CD8-positive, alpha-beta memory T cell (primary cell): Measurements from ENCODE around the gene STK33. TPM values are rescaled to one million over a fixed set of nuclear protein-coding genes. Genes with fewer than 3 reads are reported as not detected.

ENCODE experiments used
- CTCF ChIA-PET: fragments of 350-600 bp; sonication (Branson Sonifier 250); formaldehyde crosslinking; loops from one replicate; lab custom pipeline; 2021; ENCODE audit warnings: antibody characterized with exemption; lab: Charles Lee
- POLR2A ChIA-PET: fragments of 350-600 bp; sonication (Branson Sonifier 250); formaldehyde crosslinking; loops from one replicate; lab custom pipeline; 2021; ENCODE audit warnings: antibody characterized with exemption; lab: Charles Lee
- DNase-seq, 5 donors: peaks; one replicate each; pipeline versions ENCODE4 v3.0.0 to v3.0.0-alpha.2; 2020 to 2022; ENCODE audit warnings: mixed read lengths in 1 of 5
- H3K27ac ChIP-seq: one replicate; pipeline ENCODE4 v1.7.0; 2013; ENCODE audit warnings: low read depth, mild to moderate bottlenecking, low read length, moderate library complexity
- H3K27me3 ChIP-seq: 2 replicates; pipeline ENCODE4 v1.7.0; 2013; ENCODE audit warnings: low read length, mild to moderate bottlenecking; ENCODE audit not compliant: insufficient read depth, poor library complexity, severe bottlenecking
- H3K36me3 ChIP-seq: 2 replicates; pipeline ENCODE4 v1.7.0; 2013; ENCODE audit warnings: mild to moderate bottlenecking, low read length, moderate library complexity; ENCODE audit not compliant: insufficient read depth
- H3K4me1 ChIP-seq: 2 replicates; pipeline ENCODE4 v1.7.0; 2013; ENCODE audit warnings: mild to moderate bottlenecking, low read length, moderate library complexity; ENCODE audit not compliant: insufficient read depth
- H3K4me3 ChIP-seq: 2 replicates; pipeline ENCODE4 v1.7.0; 2013; ENCODE audit warnings: mild to moderate bottlenecking, low read length
- H3K9me3 ChIP-seq: 2 replicates; pipeline ENCODE4 v1.7.0; 2013; ENCODE audit warnings: mild to moderate bottlenecking, low read length
- H3K27ac Mint-ChIP-seq, 8 donors: one replicate each; pipeline ENCODE4 v1.8.0; 2020 to 2021; ENCODE audit warnings: mixed read lengths in 8 of 8, mild to moderate bottlenecking in 6 of 8, inconsistent platforms in 3 of 8, moderate library complexity in 3 of 8
- H3K27me3 Mint-ChIP-seq, 2 donors: one replicate each; pipeline ENCODE4 v1.8.0; 2020 to 2021; ENCODE audit warnings: mixed read lengths in 2 of 2, mild to moderate bottlenecking in 1 of 2, moderate library complexity in 1 of 2
- H3K36me3 Mint-ChIP-seq, 3 donors: one replicate each; pipeline ENCODE4 v1.8.0; 2020 to 2021; ENCODE audit warnings: mixed read lengths in 3 of 3, inconsistent platforms in 1 of 3, mild to moderate bottlenecking in 1 of 3
- H3K4me1 Mint-ChIP-seq, 3 donors: one replicate each; pipeline ENCODE4 v1.8.0; 2020 to 2021; ENCODE audit warnings: mixed read lengths in 3 of 3, inconsistent platforms in 1 of 3, mild to moderate bottlenecking in 1 of 3
- H3K4me3 Mint-ChIP-seq, 7 donors: one replicate each; pipeline ENCODE4 v1.8.0; 2020 to 2021; ENCODE audit warnings: mixed read lengths in 7 of 7, mild to moderate bottlenecking in 6 of 7, moderate library complexity in 4 of 7, inconsistent platforms in 2 of 7
- H3K9me3 Mint-ChIP-seq, 5 donors: one replicate each; pipeline ENCODE4 v1.8.0; 2020 to 2022; ENCODE audit warnings: mixed read lengths in 5 of 5, mild to moderate bottlenecking in 3 of 5, moderate library complexity in 2 of 5, inconsistent platforms in 1 of 5
- polyA plus RNA-seq: library from polyadenylated mRNA; unstranded; fragments of 300-500 nt; fragmentation: Illumina TruSeq; gene quantifications from one replicate; pipeline ENCODE4 v1.2.3, GENCODE V29; 2021
- total RNA-seq, 2 experiments: library from RNA; stranded (reverse); gene quantifications; one replicate each; pipeline ENCODE4 v1.2.3, GENCODE V29; 2021

STK33 gene
- total and polyA plus RNA-seq, 3 experiments from 2014 or later = 1.5 to 3.4 (median 2.5) TPM

GRCh38 chr11:8584082-8584481 is 9.9 kb downstream of the STK33 start:
- no peak overlapping the region for H3K4me3 Mint-ChIP-seq
- no peaks in the 10 kb centered on the region for H3K36me3 ChIP-seq
- POLR2A ChIA-PET = no interaction called here
- H3K4me1 Mint-ChIP-seq = no peaks in the 10 kb centered on the region
- H3K9me3 ChIP-seq = no peaks in the 10 kb centered on the region
- H3K27ac ChIP-seq = no peak overlapping the region
- peaks cover 4 to 13% (median 6%) of the 10 kb centered on the region in 5 donors for H3K9me3 Mint-ChIP-seq
- CTCF ChIA-PET = no interaction called here
- no peaks in the 10 kb centered on the region for H3K4me1 ChIP-seq
- H3K36me3 Mint-ChIP-seq = peaks cover 0 to 4% (median 0%) of the 10 kb centered on the region in 3 donors
- no peak overlapping the region for H3K27ac Mint-ChIP-seq
- peaks cover 14 to 49% of the 10 kb centered on the region in 2 donors for H3K27me3 Mint-ChIP-seq
- no peak overlapping the region for H3K4me3 ChIP-seq
- DNase-seq = no peak
- no peaks in the 10 kb centered on the region for H3K27me3 ChIP-seq

- Mint-ChIP-seq H3K4me1 (no peaks in the 10 kb centered on the region), H3K9me3 (peaks cover 2 to 9% (median 4%) of the 10 kb centered on the region in 5 donors), H3K27me3 (peaks cover 4 to 37% of the 10 kb centered on the region in 2 donors), H3K4me3 (no peak overlapping the region), H3K36me3 (peaks cover 0 to 2% (median 0%) of the 10 kb centered on the region in 3 donors), H3K27ac (no peak overlapping the region)
- DNase-seq = no peak
- Histone ChIP-seq H3K27ac (no peak overlapping the region), H3K4me1 (no peaks in the 10 kb centered on the region), H3K9me3 (no peaks in the 10 kb centered on the region), H3K4me3 (no peak overlapping the region), H3K36me3 (no peaks in the 10 kb centered on the region), H3K27me3 (no peaks in the 10 kb centered on the region)
- CTCF ChIA-PET = no interaction called here
- POLR2A ChIA-PET = no interaction called here
These were observed 12.7 kb downstream of the STK33 start for GRCh38 chr11:8581300-8581699.

GRCh38 chr11:8577791-8578581 is 16.0 kb downstream of the STK33 start:
- Histone ChIP-seq H3K4me1 (no peaks in the 10 kb centered on the region), H3K4me3 (no peak overlapping the region), H3K27ac (no peak overlapping the region), H3K36me3 (no peaks in the 10 kb centered on the region), H3K27me3 (no peaks in the 10 kb centered on the region), H3K9me3 (no peaks in the 10 kb centered on the region)
- H3K9me3 Mint-ChIP-seq = peaks cover 2 to 9% (median 4%) of the 10 kb centered on the region in 5 donors
- H3K36me3 Mint-ChIP-seq = no peaks in the 10 kb centered on the region
- H3K4me3 Mint-ChIP-seq = no peak overlapping the region
- no peak overlapping the region for H3K27ac Mint-ChIP-seq
- POLR2A ChIA-PET = no interaction called here
- H3K27me3 Mint-ChIP-seq = peaks cover 1 to 23% of the 10 kb centered on the region in 2 donors
- DNase-seq = no peak
- CTCF ChIA-PET = interaction anchor here (0.6 to 1.0 kb wide), 2 partner anchors 11 to 385 kb away, joined by 3 to 5 read pairs; no protein-coding TSS in a partner anchor
- H3K4me1 Mint-ChIP-seq = no peaks in the 10 kb centered on the region

GRCh38 chr11:8574798-8575197 is 19.2 kb downstream of the STK33 start:
- H3K27ac Mint-ChIP-seq = no peak overlapping the region

GRCh38 chr11:8573777-8574176 is 20.3 kb downstream of the STK33 start:
- no peak overlapping the region for H3K27ac Mint-ChIP-seq
- ChIA-PET POLR2A (no interaction called here), CTCF (no interaction called here)
- Histone ChIP-seq H3K9me3 (no peaks in the 10 kb centered on the region), H3K4me3 (no peak overlapping the region), H3K36me3 (no peaks in the 10 kb centered on the region), H3K4me1 (no peaks in the 10 kb centered on the region), H3K27me3 (no peaks in the 10 kb centered on the region), H3K27ac (no peak overlapping the region)
- H3K27me3 Mint-ChIP-seq = peaks cover 3 to 7% of the 10 kb centered on the region in 2 donors
- H3K4me1 Mint-ChIP-seq = no peaks in the 10 kb centered on the region
- no peak for DNase-seq
- no peaks in the 10 kb centered on the region for H3K36me3 Mint-ChIP-seq
- H3K9me3 Mint-ChIP-seq = peaks cover 0 to 6% (median 4%) of the 10 kb centered on the region in 5 donors
- no peak overlapping the region for H3K4me3 Mint-ChIP-seq

More at GRCh38 chr11:8574798-8575197, 19.2 kb downstream of the STK33 start:
- no peak overlapping the region for H3K27ac ChIP-seq
- H3K36me3 Mint-ChIP-seq = no peaks in the 10 kb centered on the region
- H3K9me3 ChIP-seq = no peaks in the 10 kb centered on the region
- no peaks in the 10 kb centered on the region for H3K4me1 ChIP-seq
- POLR2A ChIA-PET = no interaction called here
- H3K4me3 ChIP-seq = no peak overlapping the region
- CTCF ChIA-PET = no interaction called here
- H3K36me3 ChIP-seq = no peaks in the 10 kb centered on the region
- H3K4me1 Mint-ChIP-seq = no peaks in the 10 kb centered on the region
- H3K27me3 ChIP-seq = no peaks in the 10 kb centered on the region
- no peak overlapping the region for H3K4me3 Mint-ChIP-seq
- DNase-seq = no peak
- peaks cover 3% of the 10 kb centered on the region in 2 donors for H3K27me3 Mint-ChIP-seq
- peaks cover 0 to 9% (median 4%) of the 10 kb centered on the region in 5 donors for H3K9me3 Mint-ChIP-seq

GRCh38 chr11:8567602-8568198 is 26.3 kb downstream of the STK33 start:
- H3K27me3 ChIP-seq = no peaks in the 10 kb centered on the region
- DNase-seq = no peak
- no peak overlapping the region for H3K4me3 ChIP-seq
- H3K4me3 Mint-ChIP-seq = no peak overlapping the region
- no peak overlapping the region for H3K27ac Mint-ChIP-seq
- no peaks in the 10 kb centered on the region for H3K4me1 ChIP-seq
- H3K4me1 Mint-ChIP-seq = no peaks in the 10 kb centered on the region
- CTCF ChIA-PET = interaction anchor here (2.2 kb wide), 1 partner anchor 347 kb away, joined by 5 read pairs; no protein-coding TSS in a partner anchor
- POLR2A ChIA-PET = no interaction called here
- no peaks in the 10 kb centered on the region for H3K36me3 ChIP-seq
- H3K27me3 Mint-ChIP-seq = peaks cover 6 to 33% of the 10 kb centered on the region in 2 donors
- no peak overlapping the region for H3K27ac ChIP-seq
- H3K9me3 Mint-ChIP-seq = no peaks in the 10 kb centered on the region
- H3K36me3 Mint-ChIP-seq = no peaks in the 10 kb centered on the region
- no peaks in the 10 kb centered on the region for H3K9me3 ChIP-seq

GRCh38 chr11:8566613-8567210 is 27.3 kb downstream of the STK33 start:
- no peak overlapping the region for H3K4me3 Mint-ChIP-seq
- Histone ChIP-seq H3K4me3 (no peak overlapping the region), H3K27me3 (no peaks in the 10 kb centered on the region), H3K36me3 (no peaks in the 10 kb centered on the region), H3K27ac (no peak overlapping the region), H3K4me1 (no peaks in the 10 kb centered on the region), H3K9me3 (no peaks in the 10 kb centered on the region)
- H3K4me1 Mint-ChIP-seq = no peaks in the 10 kb centered on the region
- H3K9me3 Mint-ChIP-seq = peaks cover 0 to 3% (median 0%) of the 10 kb centered on the region in 5 donors
- H3K27ac Mint-ChIP-seq = no peak overlapping the region
- POLR2A ChIA-PET = no interaction called here
- no peaks in the 10 kb centered on the region for H3K36me3 Mint-ChIP-seq
- CTCF ChIA-PET = interaction anchor here (1.2 to 2.2 kb wide), 4 partner anchors 11 to 560 kb away, joined by 3 to 5 read pairs (median 4); partner anchors contain the start of gene LMO1
- peak in 2 of 5 donors; percentile 7 to 18 for DNase-seq
- peaks cover 6 to 37% of the 10 kb centered on the region in 2 donors for H3K27me3 Mint-ChIP-seq

- Mint-ChIP-seq H3K27ac (no peak overlapping the region), H3K36me3 (no peaks in the 10 kb centered on the region), H3K9me3 (peaks cover 0 to 5% (median 2%) of the 10 kb centered on the region in 5 donors), H3K27me3 (peaks cover 5 to 45% of the 10 kb centered on the region in 2 donors), H3K4me1 (no peaks in the 10 kb centered on the region), H3K4me3 (no peak overlapping the region)
- no peak overlapping the region for H3K27ac ChIP-seq
- CTCF ChIA-PET = no interaction called here
- no peak overlapping the region for H3K4me3 ChIP-seq
- no peaks in the 10 kb centered on the region for H3K27me3 ChIP-seq
- no peaks in the 10 kb centered on the region for H3K9me3 ChIP-seq
- no peaks in the 10 kb centered on the region for H3K4me1 ChIP-seq
- no peak for DNase-seq
- POLR2A ChIA-PET = no interaction called here
- no peaks in the 10 kb centered on the region for H3K36me3 ChIP-seq
These were observed 29.5 kb downstream of the STK33 start for GRCh38 chr11:8564526-8564925.
